GM04504 (cell line): ENCODE measurements around the gene CD38.
"Not testable (repeated sequence)": the region's sequence is repeated elsewhere in the genome, so short reads cannot be mapped to it uniquely, and the experiment has no call there.

Source experiments
- DNase-seq: peaks from one replicate; pipeline ENCODE4 v3.0.0-alpha.2; 2012; ENCODE audit warnings: low read depth

The CD38 gene

DNA sequence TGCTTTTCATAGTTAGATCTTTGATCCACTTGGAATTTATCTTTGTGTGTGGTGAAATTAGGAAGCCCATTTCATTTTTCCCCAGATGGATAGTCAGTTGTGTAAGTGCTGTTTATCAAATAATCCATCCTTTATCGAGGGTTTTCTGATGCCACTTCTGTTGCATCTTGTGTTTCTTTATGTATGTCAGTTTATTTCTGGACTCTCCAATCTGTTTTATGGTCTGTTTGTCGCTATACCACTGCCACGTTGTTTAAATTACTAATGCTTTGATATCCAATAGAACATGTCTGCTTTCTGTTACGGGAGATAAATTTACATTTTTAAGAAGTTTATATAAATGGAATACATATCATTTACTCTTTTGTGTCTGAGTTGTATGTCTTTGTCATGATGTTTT, 21.0 kb downstream of the CD38 start:
- DNase-seq = no peak

- DNase-seq = no peak
Observed at GRCh38 chr4:15799701-15800100, 21.6 kb downstream of the CD38 start.

DNA sequence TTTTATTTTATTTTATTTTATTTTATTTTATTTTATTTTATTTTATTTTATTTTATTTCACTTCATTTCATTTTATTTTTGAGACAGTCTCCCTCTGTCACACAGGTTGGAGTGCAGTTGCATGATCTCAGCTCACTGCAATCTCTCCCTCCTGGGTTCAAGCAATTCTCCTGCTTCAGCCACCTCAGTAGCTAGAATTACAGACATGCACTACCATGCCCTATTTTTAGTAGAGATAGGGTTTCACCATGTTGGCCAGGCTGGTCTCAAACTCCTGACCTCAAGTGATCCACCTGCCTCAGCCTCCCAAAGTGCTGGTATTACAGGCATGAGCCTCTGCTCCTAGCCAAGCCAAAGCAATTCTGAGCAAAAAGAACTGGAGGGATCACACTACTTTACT, 24.4 kb downstream of the CD38 start:
- DNase-seq = not testable (repeated sequence)

DNA sequence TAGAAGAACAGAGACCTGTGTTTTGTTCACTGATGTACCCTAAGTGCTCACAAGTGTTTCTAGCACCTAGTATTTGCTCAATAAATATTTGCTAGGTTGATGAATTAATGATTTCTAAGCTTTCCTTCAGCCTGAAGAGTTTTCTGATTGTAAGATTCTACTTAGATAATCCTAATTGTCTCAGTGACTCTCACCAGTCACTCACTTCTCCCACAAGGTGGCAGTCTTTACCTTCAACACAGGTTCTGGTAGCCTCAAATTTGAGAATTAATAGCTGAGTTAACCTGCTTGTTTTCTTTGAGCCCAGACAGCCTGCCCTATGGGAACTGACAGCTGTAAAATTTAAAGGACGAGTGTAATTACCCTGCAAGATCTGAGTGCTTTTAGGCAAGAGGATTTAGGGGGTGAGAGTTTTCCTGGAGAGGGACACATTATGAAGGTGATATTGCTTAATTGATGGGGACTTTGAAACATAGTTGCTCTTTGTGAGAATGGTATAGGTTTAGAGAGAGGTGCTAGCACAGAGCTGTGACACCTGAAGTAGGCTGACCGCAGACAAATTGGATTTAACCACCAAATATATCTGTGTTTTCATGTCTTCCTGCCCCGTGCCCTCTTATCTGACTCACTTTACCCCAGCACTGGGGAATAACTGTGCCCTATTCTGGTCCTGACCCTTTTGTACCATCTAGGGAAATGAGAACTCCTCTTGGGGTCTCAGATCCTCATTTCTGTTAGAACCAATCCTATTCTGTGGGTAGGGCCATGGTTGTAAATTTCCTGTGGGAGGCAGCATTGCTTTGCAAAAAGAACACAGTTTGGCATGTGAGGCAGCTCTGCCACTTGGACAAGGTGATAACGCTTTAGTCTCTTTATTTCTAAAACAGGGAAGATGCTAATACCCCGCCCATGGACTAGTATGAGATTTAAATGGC, 27.7 kb downstream of the CD38 start:
- DNase-seq = peak; percentile 19

DNA sequence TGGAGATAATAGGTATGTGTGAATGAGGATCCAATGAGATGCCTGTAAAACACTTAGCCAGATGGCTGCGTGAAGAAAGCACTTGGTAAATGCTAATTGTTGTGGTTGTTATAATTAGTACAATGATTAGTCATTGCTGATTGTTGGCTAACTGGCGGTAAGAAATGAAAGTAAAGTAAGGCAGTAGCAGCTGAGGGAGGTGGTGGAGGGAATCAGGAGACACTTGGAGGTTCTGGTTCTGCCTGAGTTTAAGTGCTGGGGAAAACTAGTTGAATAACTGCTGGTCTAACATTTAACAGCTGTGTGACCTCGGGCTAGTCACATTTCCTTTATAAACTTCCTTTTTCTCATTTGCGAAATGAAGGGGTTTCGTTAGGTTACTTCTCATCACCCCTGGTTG, 30.9 kb downstream of the CD38 start:
- DNase-seq = no peak

GRCh38 chr4:15809466-15809865, 31.3 kb downstream of the CD38 start:
- no peak for DNase-seq

DNA sequence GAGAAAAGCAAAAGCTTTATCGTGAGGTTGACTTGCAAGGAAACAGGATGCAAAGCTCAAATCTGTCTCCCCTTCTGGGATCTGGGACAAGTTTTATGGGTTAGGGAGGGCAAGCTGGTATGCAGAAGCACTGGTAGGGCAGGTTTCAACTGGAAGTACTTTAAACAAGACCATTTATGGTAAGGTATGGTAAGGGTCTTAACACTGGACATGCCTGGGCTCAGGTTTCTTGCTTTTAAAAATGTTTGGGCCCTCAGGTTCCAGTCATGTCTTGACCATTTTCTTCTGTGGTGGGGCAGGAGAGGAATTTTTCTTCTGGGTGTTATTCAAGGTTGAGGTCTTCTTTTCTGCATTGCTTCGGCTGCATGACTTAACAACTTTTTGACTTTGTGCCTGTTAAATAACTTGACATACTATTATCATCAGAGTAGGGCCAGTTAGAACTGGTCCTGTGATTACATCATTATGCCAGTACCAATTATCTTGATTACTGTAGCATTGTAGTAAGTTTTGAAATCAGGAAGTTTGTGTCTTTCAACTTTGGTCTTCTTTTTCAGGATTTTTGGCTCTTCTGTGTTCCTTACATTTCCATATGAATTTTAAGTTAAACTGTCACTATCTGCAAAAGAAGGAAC, 33.7 kb downstream of the CD38 start:
- DNase-seq = no peak

DNA sequence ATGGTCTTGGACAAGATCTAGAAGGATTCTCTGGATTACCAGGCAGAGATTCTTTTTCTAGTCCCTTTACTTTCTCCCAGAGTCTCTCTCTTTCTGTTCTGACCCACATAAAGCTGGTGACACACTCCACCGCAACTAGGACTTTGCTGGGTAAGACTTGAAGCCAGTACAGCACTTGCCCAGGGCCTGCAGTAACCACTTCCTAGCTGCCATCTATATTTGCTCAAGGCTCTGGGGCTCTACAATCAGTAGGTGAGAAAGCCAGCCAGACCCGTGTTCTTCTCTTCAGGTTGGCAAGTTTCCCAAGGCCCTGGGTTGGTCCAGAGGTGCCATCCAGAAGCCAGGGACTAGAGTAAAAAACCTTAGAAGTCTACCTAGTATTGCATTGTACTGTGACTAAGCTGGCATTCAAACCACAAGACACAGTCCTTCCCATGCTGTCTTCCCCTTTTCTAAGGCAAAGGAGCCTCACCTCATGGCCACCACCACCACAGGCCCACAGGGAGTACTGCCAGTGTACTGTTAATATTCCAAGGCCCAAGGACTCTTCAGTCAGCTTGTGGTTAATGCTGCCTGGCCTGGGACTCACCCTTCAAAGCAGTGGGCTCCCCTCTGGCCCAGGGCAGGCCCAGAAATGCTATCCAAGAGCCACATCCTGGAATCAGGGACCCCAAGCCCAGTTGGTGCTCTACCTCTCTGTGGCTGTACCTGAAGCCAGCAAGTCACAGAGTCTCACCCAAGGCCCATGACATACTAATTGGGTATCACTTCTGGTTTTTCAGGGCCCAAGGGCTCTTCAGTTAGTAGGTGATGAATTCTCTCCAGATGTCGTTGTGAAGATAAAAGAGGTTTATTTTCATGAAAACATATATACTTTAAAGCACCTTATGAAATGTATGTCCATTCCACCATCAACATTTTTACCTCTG, 54.7 kb downstream of the CD38 start:
- no peak for DNase-seq

DNA sequence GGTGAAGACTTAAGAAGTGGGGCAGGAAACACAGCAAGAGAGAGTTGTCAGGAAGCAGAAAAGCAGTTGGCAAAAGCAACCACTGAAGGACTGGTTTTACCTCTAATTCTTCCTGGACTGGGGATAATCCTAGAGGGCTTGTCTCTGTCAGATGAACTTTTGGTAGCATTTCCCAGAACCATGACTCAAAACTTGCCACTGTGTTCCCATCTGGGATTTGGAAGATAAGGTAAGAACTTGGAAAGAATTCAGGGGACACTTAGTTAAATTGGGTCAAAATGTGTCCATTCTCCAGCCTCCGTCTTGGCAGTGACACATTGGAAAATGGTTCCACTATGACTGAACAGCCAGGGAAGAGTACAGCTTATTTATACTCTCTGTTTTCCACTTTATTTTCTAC, 55.7 kb downstream of the CD38 start:
- no peak for DNase-seq

DNA sequence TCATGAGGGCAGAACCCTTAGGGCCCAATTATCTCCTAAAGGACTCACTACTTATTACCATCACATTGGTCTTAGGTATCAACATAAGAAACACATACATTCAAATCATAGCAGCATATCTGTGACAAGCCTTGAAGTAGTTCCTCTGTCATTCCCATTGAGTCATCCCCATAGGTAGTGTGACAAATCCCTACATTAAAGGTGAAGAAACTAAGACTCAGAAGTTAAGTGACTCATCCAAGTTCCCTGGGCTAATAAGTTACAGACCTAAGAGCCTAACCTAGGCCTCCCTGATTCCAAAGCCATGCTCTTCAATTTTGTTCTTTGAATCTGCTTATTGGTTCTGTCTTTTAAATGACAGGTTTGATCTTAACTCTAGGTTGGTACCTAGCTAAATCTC, 58.2 kb downstream of the CD38 start:
- no peak for DNase-seq

GRCh38 chr4:15837591-15837990, 59.5 kb downstream of the CD38 start:
- DNase-seq = no peak

DNA sequence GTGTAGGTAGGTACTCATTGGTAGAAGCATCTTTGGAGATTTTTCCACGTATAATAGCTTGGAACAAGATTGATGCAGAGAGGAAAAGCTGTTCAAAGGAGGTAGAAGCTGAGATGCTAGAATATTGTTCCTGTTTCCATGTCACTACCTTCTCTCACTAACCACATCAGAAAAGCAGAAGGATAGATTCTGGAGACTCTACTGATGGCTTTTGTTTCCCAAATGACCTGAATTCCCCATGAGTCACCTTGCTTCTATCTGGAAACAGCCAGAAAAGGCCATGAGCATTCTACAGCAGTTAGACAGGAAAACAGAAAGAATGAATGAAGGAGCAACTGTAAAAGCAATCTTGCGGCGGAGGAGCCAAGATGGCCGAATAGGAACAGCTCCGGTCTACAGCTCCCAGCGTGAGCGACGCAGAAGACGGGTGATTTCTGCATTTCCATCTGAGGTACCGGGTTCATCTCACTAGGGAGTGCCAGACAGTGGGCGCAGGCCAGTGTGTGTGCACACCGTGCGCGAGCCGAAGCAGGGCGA, 63.1 kb downstream of the CD38 start:
- DNase-seq = not testable (repeated sequence)

GRCh38 chr4:15847746-15848145, 69.6 kb downstream of the CD38 start:
- no peak for DNase-seq

- no peak for DNase-seq
Observed at GRCh38 chr4:15848191-15848842, 70.2 kb downstream of the CD38 start.

DNA sequence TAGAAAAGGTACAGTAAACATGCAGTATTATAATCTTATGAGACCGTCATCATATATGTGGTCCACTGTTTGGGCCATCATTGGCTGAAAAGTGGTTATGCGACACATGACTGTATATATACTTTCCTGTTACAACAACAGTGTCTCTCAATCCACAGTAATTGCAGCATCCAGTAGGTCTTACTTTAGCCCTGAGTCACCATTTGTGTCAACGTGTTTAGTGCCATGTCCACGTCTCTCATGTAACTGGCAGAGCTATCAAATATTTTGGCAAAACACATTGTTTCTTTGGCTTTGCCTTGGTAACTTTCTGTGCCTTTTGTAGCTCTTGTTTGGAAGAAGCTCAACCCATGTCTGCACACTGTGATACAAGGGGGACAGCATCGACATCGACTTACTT, 73.8 kb downstream of the CD38 start:
- no peak for DNase-seq

- no peak for DNase-seq
Observed at GRCh38 chr4:15852524-15852923, 74.4 kb downstream of the CD38 start.

DNA sequence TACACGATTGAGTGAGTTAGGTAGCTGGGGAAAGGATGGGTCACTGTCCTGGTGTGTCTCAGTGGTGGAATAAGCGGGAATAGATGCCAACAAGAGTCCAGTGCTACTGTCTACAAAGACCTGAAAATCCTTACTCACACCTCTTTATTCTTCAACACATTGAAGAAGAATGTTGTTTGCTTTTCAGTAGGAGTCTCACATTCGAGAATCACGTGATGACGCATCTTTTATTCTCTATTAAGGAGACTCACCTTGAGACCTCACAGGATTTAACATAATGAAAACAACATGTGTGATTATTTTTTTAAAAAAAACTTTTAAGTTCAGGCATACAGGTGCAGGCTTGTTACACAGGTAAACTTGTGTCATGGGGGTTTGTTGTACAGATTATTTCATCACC, 75.2 kb downstream of the CD38 start:
- DNase-seq = no peak

GRCh38 chr4:15855804-15856475, 77.8 kb downstream of the CD38 start:
- DNase-seq = no peak

- not testable (repeated sequence) for DNase-seq
Observed at GRCh38 chr4:15861198-15861597, 83.1 kb downstream of the CD38 start.

DNA sequence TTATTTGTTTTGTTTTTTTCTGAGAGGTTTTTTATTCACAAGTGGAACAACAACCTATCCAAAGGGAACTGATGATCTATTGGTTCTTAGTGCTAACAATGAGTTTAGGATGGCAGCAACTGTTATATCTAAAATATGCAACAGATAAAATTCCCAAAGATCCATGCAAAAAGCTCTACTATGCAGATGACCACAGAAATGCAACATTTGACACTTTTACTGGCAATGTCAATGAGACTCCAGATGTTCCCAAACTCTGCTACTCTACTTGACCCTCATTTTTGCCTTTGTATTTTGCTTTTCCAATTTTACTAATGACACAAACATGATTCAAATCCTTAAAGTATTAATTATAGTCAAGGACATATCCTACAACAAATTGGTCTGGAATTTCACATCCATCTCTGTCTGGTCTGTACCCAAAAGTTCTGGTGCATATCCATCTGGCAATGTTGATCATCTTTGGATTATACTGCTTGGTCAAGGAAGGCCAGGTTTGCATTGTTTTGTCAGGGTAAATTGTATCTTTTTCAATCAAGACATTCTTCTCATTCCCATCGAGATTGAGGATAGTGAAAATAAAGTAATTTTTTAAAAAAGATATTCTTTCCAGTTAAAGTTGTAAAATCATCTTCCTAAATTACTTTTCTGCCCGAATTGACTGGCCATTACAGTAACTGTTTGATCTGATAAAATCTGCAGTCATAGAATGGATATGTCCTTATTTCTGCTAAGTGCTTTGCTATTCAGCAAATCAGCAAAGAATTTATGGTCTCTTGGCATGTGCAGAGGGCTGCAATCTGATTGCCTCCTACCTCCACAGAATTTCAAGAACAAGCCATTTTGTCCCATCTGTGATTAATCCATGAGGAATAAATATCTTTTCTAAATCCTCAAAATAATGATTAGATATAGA, 86.8 kb downstream of the CD38 start:
- DNase-seq = no peak
